GM10266 (cell line): Measurements from ENCODE around the gene CD52.

Source experiments
- DNase-seq: peaks from one replicate; pipeline ENCODE4 v3.0.0; 2012; ENCODE audit errors: extremely low spot score
- CTCF ChIP-seq: IDR thresholded peaks from 2 replicates; pipeline ENCODE4 v1.5.1; 2012; ENCODE audit warnings: mild to moderate bottlenecking, low read depth; ENCODE audit not compliant: control insufficient read depth, insufficient read depth; ENCODE audit errors: missing control alignments

The CD52 gene

DNA sequence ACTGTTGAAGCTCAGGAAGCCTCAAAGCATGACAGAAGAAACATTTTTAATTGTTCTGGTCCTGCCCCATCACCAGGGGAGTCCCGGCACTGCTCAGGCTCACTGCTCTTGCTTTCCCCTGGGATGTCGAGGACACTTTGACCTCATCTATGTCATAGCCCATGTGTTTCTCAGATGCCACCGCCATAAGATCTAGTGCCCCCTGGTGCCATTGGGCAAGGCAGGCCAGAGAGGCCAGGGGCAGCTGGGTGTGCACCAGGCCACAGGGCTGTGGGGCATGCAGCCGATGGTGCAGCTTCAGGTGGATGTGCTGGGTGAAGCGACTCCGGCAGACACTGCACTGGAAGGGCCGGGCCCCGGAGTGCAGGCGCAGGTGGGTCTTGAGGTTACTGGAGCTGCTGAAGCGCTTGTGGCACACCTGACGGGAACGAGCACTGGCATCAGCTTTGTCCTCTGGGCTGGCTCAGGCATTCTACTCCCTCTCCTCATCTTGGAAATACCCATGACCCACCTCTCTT lies 43.9 kb downstream of the CD52 start:
- TF ChIP-seq CTCF, result no peak
- no peak for DNase-seq

GRCh38 chr1:26362331-26362730 lies 44.6 kb downstream of the CD52 start:
- TF ChIP-seq CTCF, result no peak
- DNase-seq, result no peak

GRCh38 chr1:26363549-26364448 lies 46.0 kb downstream of the CD52 start:
- DNase-seq, result peak; percentile 85
- TF ChIP-seq CTCF, result peak; percentile 92

- DNase-seq, result no peak
- TF ChIP-seq CTCF, result no peak
Measured at GRCh38 chr1:26364956-26365355, 47.2 kb downstream of the CD52 start.

DNA sequence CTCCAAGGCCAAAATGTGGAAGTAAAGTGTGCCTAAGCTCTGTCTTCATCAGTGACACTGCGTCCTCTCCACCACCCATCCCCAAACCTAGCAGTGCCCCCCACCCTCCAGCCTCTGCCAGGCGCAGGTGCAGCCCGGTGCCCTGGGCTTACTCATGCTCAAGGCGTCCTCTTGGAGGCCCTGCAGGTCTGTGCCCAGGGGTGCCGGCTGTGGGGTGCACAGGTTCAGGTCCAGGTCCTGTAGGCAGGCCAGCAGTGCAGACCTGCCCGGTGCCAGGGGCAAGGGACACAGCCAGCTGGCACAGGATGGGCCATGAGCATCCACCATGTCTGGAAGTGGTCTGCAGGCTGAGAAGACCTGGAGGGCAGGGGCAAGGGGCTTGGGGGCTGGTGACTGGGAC lies 49.7 kb downstream of the CD52 start:
- no peak for TF ChIP-seq CTCF
- DNase-seq, result no peak

DNA sequence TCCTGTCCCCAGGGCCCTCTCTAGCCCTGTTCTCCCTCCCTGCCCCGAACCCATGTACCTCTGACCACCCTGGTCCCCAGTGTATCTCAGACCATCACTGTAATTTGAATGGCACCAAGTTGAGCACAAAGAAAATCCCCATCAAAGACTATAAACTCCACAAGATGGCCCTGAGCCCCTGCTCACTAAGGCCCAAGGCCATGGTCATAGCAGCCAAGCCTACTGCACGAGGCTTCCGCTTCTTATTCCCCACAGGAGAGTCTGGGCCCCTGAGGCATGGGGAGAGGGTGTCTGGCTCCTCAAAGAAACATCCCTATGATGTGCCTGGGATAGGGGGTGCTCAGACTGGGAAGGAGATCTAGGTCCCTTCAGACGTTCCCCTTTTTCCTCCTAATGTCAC lies 50.2 kb downstream of the CD52 start:
- no peak for TF ChIP-seq CTCF
- no peak for DNase-seq

DNA sequence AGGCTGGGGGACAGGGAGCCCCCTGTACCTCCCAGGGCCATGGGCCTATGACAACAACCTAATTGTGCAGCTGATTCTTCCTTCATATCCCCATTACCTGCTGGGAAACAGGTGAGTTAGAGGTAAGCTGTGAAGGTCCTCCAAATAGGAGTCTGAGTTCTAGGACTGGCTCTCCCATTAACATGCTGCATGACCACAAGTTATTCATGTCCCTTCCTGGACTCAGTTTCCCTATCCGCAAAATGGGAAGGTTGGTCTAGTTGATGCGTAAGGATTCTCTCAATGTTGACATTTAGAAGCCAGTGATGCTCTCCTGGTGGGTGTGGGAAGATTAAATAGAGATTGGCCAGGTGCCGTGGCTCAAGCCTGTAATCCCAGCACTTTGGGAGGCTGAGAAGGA lies 50.7 kb downstream of the CD52 start:
- TF ChIP-seq CTCF, result no peak
- no peak for DNase-seq
